NOMO-1 treated with dmso at 0.1 percent for 144 hours (cell line): ENCODE measurements around the gene ZNF500.

ENCODE experiments used
- DNase-seq: peaks from one replicate; lab custom pipeline; 2025; ENCODE audit not compliant: unreplicated experiment; lab: John Stamatoyannopoulos, UW

The ZNF500 gene

GRCh38 chr16:4713663-4714501, 53.1 kb downstream of the ZNF500 start:
- no peak for DNase-seq

DNA sequence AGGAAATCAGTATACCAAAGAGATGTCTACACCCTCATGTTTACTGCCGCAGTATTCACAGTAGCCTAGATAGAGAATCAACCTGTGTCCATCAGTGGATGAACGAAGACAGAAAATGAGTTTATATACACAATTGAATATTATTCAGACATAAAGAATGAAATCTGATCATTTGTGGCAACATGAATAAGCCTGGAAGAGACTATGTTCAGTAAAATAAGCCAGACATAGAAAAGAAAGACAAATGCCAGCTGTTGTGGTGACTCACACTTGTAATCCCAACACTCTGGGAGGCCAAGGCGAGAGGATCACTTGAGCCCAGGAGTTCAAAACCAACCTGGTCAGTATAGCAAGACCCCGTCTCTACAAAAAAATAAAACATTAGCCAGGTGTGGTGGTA, 57.5 kb downstream of the ZNF500 start:
- DNase-seq, result no peak

DNA sequence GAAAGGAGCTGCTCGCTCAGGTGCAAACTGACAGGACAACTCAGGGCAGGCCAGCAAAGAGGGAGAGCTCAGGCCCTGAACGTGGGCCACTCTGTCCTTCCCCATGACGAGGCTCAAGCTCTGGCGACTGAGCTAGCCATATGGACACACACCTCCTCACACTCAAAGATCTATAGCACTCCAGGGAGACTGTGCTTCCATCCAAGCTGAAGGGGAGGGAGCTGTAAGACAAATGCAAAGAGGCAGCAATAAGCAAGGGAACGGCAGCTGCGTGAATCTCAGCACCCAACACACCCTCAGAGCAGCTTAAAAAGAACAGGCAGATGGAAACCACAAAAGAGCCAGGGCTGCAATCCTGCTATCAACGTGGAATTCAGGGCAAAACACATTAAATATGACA, 60.1 kb downstream of the ZNF500 start:
- DNase-seq, result no peak

DNA sequence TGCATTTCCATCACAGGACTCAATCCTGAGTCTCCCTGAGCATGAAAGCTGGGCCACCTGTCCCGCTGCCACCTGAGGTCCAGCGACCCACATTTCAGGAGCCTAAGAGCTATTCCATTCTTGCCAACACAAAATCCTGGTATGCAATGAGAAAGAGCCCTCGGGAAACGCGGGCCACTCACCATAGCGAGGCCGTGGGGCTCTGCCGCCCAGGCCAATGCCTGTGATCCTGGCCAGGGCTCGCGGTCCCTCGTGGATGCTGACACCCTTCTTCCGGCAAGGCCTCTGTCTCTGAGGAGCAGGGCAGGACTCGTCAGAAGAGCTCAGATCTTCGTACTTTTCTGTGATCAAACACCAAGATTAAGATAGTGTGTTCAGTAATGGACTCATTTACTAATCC, 62.0 kb downstream of the ZNF500 start:
- no peak for DNase-seq

DNA sequence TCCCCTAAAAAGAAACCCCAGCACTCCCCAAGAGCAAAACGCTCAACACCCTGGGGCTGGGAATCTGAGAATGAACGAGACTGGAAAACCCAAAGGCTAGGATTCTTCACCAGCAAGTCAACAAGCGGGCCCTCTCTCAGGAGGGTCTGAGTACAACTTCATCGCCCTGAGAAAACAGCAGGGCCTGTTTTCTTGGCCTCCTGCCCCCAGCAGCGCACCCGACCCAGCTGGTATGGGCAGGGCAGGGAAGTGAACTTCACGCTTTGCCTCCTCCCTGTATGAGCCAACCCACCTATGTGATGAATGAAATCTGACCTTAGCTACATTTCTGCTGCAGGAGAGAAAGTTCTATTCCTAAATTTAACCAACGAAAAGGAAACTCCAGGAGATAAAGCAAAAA, 62.5 kb downstream of the ZNF500 start:
- no peak for DNase-seq

DNA sequence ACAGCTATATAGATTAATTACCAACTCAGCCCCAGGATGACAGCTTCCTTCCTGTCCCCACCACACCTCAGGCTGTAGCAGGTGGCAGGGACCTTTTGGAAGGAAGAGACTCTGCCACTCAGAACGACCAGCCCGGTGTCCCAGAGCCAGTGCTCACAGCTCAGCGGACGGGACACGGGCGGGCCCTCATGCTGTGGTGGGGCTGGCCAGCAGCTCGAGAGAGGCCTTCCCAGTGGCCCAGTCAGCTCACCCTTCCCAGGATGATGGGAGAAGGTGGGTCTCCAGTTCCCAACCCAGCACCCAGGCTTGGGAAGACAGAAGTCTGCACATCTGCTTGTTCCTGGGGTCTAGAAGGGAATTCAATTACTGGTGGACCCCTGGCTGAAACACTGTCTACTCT, 63.1 kb downstream of the ZNF500 start:
- no peak for DNase-seq

DNA sequence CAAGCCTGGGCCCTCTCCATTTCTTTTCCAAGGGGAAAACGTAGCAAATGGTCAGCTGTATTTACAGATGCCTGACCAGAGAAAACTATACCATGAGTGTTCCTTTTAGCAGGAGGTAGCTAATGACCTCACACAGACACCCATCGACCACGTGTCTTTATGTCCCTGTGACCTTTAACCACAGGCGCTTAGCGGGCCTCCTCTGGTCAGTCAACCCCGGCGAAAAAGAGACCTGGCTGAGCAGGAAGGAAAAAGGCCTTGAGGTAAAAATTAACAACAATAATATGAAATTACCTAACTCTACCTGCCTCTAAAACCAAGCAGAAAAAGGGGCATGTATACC, 64.5 kb downstream of the ZNF500 start:
- DNase-seq, result no peak

GRCh38 chr16:4701791-4702465, 65.0 kb downstream of the ZNF500 start:
- no peak for DNase-seq

DNA sequence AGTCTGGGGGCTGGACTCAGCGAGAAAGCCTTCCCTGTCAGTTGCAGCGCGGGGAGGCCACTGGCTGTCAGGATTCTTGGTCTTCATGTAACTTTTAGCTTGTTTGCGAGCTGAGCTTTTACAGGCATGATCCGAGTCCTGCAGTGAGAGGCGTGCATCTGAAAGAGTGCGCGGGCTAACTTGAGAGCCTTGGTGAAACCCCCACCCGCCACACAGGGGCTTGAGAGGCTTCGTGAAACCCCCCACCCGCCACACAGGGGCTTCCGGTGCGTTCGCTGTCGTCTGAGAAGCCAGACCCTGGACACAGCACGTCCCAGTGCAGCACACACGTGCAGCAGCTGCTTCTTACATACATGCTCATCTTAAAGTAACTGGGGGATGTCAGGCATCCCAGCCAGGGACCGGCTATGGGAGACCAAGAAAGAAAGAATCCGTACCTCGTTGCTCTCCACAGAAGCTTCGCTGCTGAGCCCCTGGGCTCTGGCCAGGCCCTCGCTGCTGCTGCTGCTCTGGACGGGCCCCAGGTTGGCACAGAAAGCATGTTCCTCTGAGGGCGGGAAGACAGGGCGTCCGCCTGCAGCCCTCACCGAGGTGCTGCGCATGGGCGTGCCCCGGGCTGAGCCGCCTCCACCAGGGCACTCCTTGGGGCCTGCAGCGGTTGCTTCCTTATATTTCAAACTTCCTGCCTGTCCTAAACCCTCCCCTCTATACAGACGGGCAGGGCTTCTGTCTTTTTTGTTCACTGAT, 65.8 kb downstream of the ZNF500 start:
- no peak for DNase-seq

DNA sequence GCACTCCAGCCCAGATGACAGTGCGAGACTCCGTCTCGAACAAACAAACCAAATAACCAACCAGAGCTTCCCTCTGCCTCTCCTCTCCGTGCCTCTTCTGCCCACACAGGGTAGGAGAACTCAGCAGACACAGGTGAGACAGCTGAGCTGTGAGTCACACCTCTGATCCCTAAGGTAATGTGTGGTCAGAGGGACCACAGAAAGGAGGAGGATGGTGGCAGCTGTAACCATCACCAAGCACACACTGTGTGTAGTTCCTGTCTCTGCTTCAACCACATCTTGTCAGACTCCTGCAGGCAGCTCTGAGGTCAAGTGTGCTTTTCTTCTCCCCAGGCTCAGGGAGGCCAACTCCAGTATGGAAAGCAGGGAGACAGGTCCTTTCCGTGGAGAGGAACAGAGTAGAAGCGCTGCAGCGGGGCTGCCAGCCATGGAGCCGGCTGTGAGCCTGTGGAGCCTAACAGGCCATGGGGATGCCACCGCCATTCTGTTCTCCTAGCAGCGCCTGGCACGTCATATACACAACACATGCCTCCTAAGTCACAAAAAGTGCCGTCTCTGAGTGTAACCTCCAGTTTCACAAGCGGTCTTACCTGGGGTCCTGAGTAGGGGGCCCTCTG, 66.5 kb downstream of the ZNF500 start:
- DNase-seq, result no peak

DNA sequence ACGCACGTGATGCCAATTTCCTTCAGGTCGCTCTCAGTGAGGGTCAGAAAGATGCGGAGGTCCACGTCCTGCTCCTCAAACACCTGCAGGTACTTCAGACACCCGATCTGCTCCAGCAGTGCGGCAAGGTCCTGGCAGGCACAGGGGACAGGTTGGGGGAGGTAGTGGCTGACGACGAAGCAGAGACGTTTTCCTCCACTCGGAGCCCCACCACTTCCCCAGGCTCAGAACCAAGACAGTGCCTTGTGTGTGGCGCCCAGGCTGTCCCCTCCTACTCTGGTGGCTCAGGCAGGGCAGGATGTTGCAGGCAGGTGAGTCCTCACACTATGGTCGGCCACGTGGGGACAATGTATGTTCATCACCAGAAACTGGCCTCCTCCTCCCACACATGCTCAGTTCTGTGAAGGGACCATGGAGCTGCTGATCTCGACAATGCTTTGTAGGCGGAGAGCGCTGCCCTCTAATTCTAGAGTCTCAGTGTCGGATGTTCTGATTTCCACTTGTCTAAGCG, 67.9 kb downstream of the ZNF500 start:
- DNase-seq, result no peak

DNA sequence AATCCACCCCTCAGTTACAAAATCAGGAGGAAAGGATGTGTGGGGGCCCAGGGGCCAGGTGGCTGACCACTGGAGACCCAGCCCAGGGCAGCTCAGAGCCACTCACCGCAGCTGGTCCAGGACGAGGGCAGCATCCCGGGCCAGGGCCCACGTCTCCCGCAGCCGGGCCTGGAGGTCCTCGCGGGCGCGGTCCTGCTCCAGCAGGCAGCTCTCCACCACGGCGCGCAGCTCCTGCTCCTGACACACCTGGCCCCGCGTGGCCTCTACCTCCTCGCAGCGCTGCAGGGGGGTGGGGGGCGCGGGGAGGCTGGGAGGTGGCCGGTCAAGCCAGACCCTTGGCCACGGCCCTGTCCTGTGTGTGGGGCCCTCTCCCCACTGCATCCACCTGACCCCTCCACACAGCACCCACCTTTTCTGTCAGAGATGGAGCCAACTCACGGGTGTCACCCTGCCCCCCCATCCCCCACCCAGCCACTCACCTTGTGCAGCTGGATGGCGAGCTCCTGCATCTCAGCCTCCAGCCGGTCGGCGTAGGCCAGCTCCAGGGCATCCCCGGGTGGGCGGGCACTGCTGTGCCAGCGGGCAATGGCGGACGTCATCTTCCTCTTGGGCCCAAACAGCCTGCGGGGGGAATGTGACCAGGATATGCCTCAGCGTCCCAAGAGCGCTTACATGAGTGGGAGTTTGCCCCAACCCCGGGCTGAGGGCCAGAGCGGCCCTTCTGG, 68.5 kb downstream of the ZNF500 start:
- no peak for DNase-seq
